HepG2 (cell line): ENCODE results near the gene SEMA3G. TPM values are rescaled to one million over a fixed set of nuclear protein-coding genes. Genes with fewer than 3 reads are reported as not detected.

Source experiments
- ATAC-seq: fragments of 200-7000 bp; cut with Tn5 transposase; 3 replicates; pipeline ENCODE4 v1.9.1; 2020; ENCODE audit warnings: mild to moderate bottlenecking, moderate library complexity
- BruUV-seq: library from RNA; stranded (reverse); fragments of 400-500 nt; replicated peaks from 2 replicates; lab custom pipeline; 2021; lab: Mats Ljungman, UMichigan
- CTCF ChIA-PET: fragments of 300-600 bp; formaldehyde crosslinking; extraction: SDS; loops from one replicate; lab custom pipeline; 2021; ENCODE audit warnings: low total read pairs, inconsistent platforms, low intra/inter-chr PET ratio; lab: Yijun Ruan, JAX
- POLR2A ChIA-PET: fragments of 350-600 bp; sonication (Branson Sonifier 250); formaldehyde crosslinking; loops from one replicate; lab custom pipeline; 2020; ENCODE audit warnings: antibody characterized with exemption, inconsistent platforms; lab: Yijun Ruan, JAX
- DNase-seq: peaks from one replicate; pipeline ENCODE4 v3.0.0-alpha.2; 2015; ENCODE audit warnings: low spot score
- FAIRE-seq: peaks from 3 replicates; lab custom pipeline; 2011; peaks lifted over from hg19 to GRCh38; lab: Jason Lieb, UNC
- H2AFZ ChIP-seq: one replicate; pipeline ENCODE4 v1.6.1; 2011; ENCODE audit warnings: low read length, inconsistent platforms
- H3K27ac ChIP-seq: fragments of 300-600 bp; 3 replicates; pipeline ENCODE4 v1.8.0; 2011; ENCODE audit warnings: mixed run types, mild to moderate bottlenecking, mixed read lengths, low read length, inconsistent platforms; ENCODE audit not compliant: insufficient read depth; ENCODE audit errors: extremely low read length
- H3K27me3 ChIP-seq, 2 experiments: fragments of 200-600 bp in 1 of 2; 2 replicates in 1 of 2; 3 replicates in 1 of 2; pipeline versions ENCODE4 v1.6.0 to v1.8.0; 2011; ENCODE audit warnings: low read length in 2 of 2, mild to moderate bottlenecking in 2 of 2, moderate library complexity in 2 of 2, inconsistent platforms in 1 of 2; ENCODE audit not compliant: insufficient read depth in 2 of 2, control insufficient read depth in 1 of 2
- H3K36me3 ChIP-seq, 2 experiments: fragments of 200-600 bp in 1 of 2; replicated peaks in 1 of 2; 2 replicates in 1 of 2; 3 replicates in 1 of 2; pipeline versions ENCODE4 v1.5.1 to v1.8.0; 2011; ENCODE audit warnings: low read length in 2 of 2, inconsistent platforms in 1 of 2; ENCODE audit not compliant: insufficient read depth in 2 of 2, control insufficient read depth in 1 of 2
- H3K4me1 ChIP-seq: 2 replicates; pipeline ENCODE4 v1.5.1; 2012; ENCODE audit warnings: low read length, inconsistent platforms; ENCODE audit not compliant: insufficient read depth
- H3K4me2 ChIP-seq: 2 replicates; pipeline ENCODE4 v1.6.0; 2011; ENCODE audit warnings: low read depth, low read length, inconsistent platforms
- H3K4me3 ChIP-seq, 3 experiments: fragments of 200-600 bp in 1 of 3; sonication (generic), shearing (Covaris generic) in 1 of 3; replicated peaks in 1 of 3; 2 replicates each; pipeline ENCODE4 v1.5.1; 2011 to 2016; ENCODE audit warnings: low read length in 3 of 3, inconsistent platforms in 2 of 3, low read depth in 2 of 3, mild to moderate bottlenecking in 2 of 3, control low read depth in 1 of 3, mixed read lengths in 1 of 3; ENCODE audit not compliant: insufficient read depth in 1 of 3
- H3K79me2 ChIP-seq: one replicate; pipeline ENCODE4 v1.6.1; 2011; ENCODE audit warnings: low read length, inconsistent platforms; ENCODE audit not compliant: insufficient read depth
- H3K9ac ChIP-seq: 2 replicates; pipeline ENCODE4 v1.6.0; 2011; ENCODE audit warnings: mild to moderate bottlenecking, low read depth, low read length, inconsistent platforms; ENCODE audit not compliant: insufficient read depth
- H3K9me3 ChIP-seq: 2 replicates; pipeline ENCODE4 v1.5.1; 2012; ENCODE audit warnings: mild to moderate bottlenecking, low read length
- H4K20me1 ChIP-seq: 2 replicates; pipeline ENCODE4 v1.6.0; 2011; ENCODE audit warnings: inconsistent platforms, mild to moderate bottlenecking, low read length, moderate library complexity; ENCODE audit not compliant: insufficient read depth
- CTCF ChIP-seq: sonication (generic); formaldehyde crosslinking; IDR thresholded peaks from 2 replicates; pipeline ENCODE4 v1.5.0; 2020; ENCODE audit warnings: mild to moderate bottlenecking, missing genetic modification reagents, moderate library complexity
- NFYC ChIP-seq: IDR thresholded peaks from 2 replicates; pipeline ENCODE4 v1.6.1; 2016; ENCODE audit warnings: missing genetic modification reagents, missing compliant biosample characterization
- NR2F1 ChIP-seq, 2 experiments: fragments of 450-650 bp in 1 of 2; formaldehyde crosslinking in 1 of 2; IDR thresholded peaks; 2 replicates each; pipeline versions ENCODE4 v1.5.0 to v1.6.1; 2016 to 2020; ENCODE audit warnings: mild to moderate bottlenecking in 1 of 2, missing compliant biosample characterization in 1 of 2, missing genetic modification reagents in 1 of 2, moderate library complexity in 1 of 2
- SALL1 ChIP-seq: sonication (generic); formaldehyde crosslinking; IDR thresholded peaks from 2 replicates; pipeline ENCODE4 v1.8.0; 2022; ENCODE audit warnings: mild to moderate bottlenecking, missing genetic modification reagents
- TEAD3 ChIP-seq: optimal IDR thresholded peaks from 2 replicates; pipeline ENCODE3; 2016; ENCODE audit warnings: borderline replicate concordance
- TIGD3 ChIP-seq: sonication (generic); formaldehyde crosslinking; IDR thresholded peaks from 2 replicates; pipeline ENCODE4 v1.5.1; 2020; ENCODE audit warnings: mild to moderate bottlenecking, missing genetic modification reagents, borderline replicate concordance
- ZBTB1 ChIP-seq: sonication (generic); formaldehyde crosslinking; IDR thresholded peaks from 2 replicates; pipeline ENCODE4 v1.4.0; 2020; ENCODE audit warnings: missing genetic modification reagents, borderline replicate concordance
- ZBTB3 ChIP-seq: sonication (generic); formaldehyde crosslinking; IDR thresholded peaks from 2 replicates; pipeline ENCODE4 v1.4.0; 2020; ENCODE audit warnings: low read depth, mild to moderate bottlenecking, moderate library complexity, missing genetic modification reagents, borderline replicate concordance
- ZBTB43 ChIP-seq: sonication (generic); formaldehyde crosslinking; conservative IDR thresholded peaks from 2 replicates; pipeline ENCODE4 v1.4.0; 2020; ENCODE audit warnings: missing genetic modification reagents
- ZNF224 ChIP-seq: sonication (generic); formaldehyde crosslinking; IDR thresholded peaks from 2 replicates; pipeline ENCODE4 v1.5.0; 2020; ENCODE audit warnings: mild to moderate bottlenecking, missing genetic modification reagents
- ZNF263 ChIP-seq: sonication (generic); formaldehyde crosslinking; IDR thresholded peaks from 2 replicates; pipeline ENCODE4 v1.4.0; 2020; ENCODE audit warnings: missing genetic modification reagents
- ZNF512B ChIP-seq: sonication (generic); formaldehyde crosslinking; IDR thresholded peaks from 2 replicates; pipeline ENCODE4 v1.5.1; 2020; ENCODE audit warnings: missing genetic modification reagents, mild to moderate bottlenecking, borderline replicate concordance
- ZNF614 ChIP-seq: IDR thresholded peaks from 2 replicates; pipeline ENCODE4 v1.6.1; 2018; ENCODE audit warnings: missing biosample characterization, missing genetic modification reagents, inconsistent platforms, borderline replicate concordance
- ZNF749 ChIP-seq: sonication (generic); formaldehyde crosslinking; IDR thresholded peaks from 2 replicates; pipeline ENCODE4 v1.8.0; 2022; ENCODE audit warnings: mild to moderate bottlenecking, missing genetic modification reagents, moderate library complexity, borderline replicate concordance
- ZNF768 ChIP-seq: sonication (generic); formaldehyde crosslinking; IDR thresholded peaks from 2 replicates; pipeline ENCODE4 v1.4.0; 2020; ENCODE audit warnings: missing genetic modification reagents
- ZNF776 ChIP-seq: sonication (generic); formaldehyde crosslinking; IDR thresholded peaks from 2 replicates; pipeline ENCODE4 v1.4.0; 2020; ENCODE audit warnings: mild to moderate bottlenecking, missing genetic modification reagents
- WGBS: methylation state at CpG from one replicate; pipeline ENCODE4 v1.1.6; 2017; ENCODE audit warnings: low lambda C conversion rate; 5-methylcytosine and 5-hydroxymethylcytosine counted together
- in situ Hi-C: cut with HindIII; loops from 2 replicates; pipeline ENCODE4 v1.10.0; 2017; ENCODE audit warnings: low pct_unique_long_range_greater_than_20kb; ENCODE audit not compliant: extremely low pct_ligation_motif_present
- intact Hi-C: fragments of 100-400 bp; cut with micrococcal nuclease; formaldehyde crosslinking; loops from one replicate; pipeline ENCODE4 v1.10.0; 2022; ENCODE audit not compliant: unreplicated experiment
- polyA plus RNA-seq, 8 experiments: library from polyadenylated mRNA; depleted of rRNA in 3 of 8; stranded (reverse) in 7 of 8; unstranded in 1 of 8; fragments of >200 nt; fragmentation: Illumina TruSeq in 4 of 8; extraction: Trizol in 4 of 8; gene quantifications; 2 replicates each; pipeline versions ENCODE4 v1.2.1 to v1.2.3, GENCODE V29; 2011 to 2016; ENCODE audit warnings: low read depth in 4 of 8, missing spikeins in 1 of 8, mixed read lengths in 1 of 8; ENCODE audit not compliant: insufficient read depth in 1 of 8
- total RNA-seq, 5 experiments: library from RNA; depleted of rRNA; stranded (reverse); fragments of >200 nt; fragmentation: Illumina TruSeq; extraction: Trizol; gene quantifications; 2 replicates each; pipeline ENCODE4 v1.2.3, GENCODE V29; 2016; ENCODE audit warnings: low read depth in 1 of 5

The SEMA3G gene
- total and polyA plus RNA-seq, 2 of the 13 experiments (the other 11 are each of a cell fraction or from before 2014, with no cell fraction given), result 6.1 to 8.3 TPM

GRCh38 chr3:52387481-52387880 is 57.4 kb downstream of the SEMA3G start (continued):
- TF ChIP-seq ZNF512B (CRISPR knock-in tag), result no peak
- no peak for TF ChIP-seq ZNF224
- TF ChIP-seq ZNF776, result no peak
- no peak for TF ChIP-seq ZNF614 (CRISPR knock-in tag)
- TF ChIP-seq ZBTB3, result no peak
- no peak for TF ChIP-seq ZBTB43 (CRISPR knock-in tag)
- no peak for TF ChIP-seq NR2F1 (CRISPR knock-in tag; IDR thresholded peaks at IDR 0.05)

GRCh38 chr3:52385157-52385556 is 59.7 kb downstream of the SEMA3G start:
- Histone ChIP-seq H3K36me3 (no peaks in the 10 kb centered on the region), H4K20me1 (no peaks in the 10 kb centered on the region), H2AFZ (no peak overlapping the region), H3K79me2 (no peaks in the 10 kb centered on the region), H3K27me3 (peaks cover 0 to 5% of the 10 kb centered on the region in 2 experiments; a peak in 2 of 5 replicates), H3K4me1 (no peaks in the 10 kb centered on the region), H3K9ac (no peak overlapping the region), H3K4me3 (no peak overlapping the region), H3K9me3 (no peaks in the 10 kb centered on the region), H3K27ac (no peak overlapping the region), H3K4me2 (no peak overlapping the region)
- FAIRE-seq, result no peak
- DNase-seq, result peak; percentile 42
- intact Hi-C loops (loop anchor here (5.0 kb wide), 1 partner anchor 93 kb away; no protein-coding TSS in a partner anchor), in situ Hi-C loops (loop anchor here (5.0 kb wide), 1 partner anchor 93 kb away; no protein-coding TSS in a partner anchor)
- ChIA-PET CTCF (interaction anchor here (0.9 to 1.6 kb wide), 3 partner anchors 94 to 165 kb away, joined by 3 to 5 read pairs (median 3); no protein-coding TSS in a partner anchor), POLR2A (no interaction called here)
- 66% methylated on average over 5 of the region's 10 CpGs for WGBS
- peak; percentile 48 for ATAC-seq
- no TSS peak for BruUV-seq
- TF ChIP-seq TEAD3 (CRISPR knock-in tag), result peak; percentile 22
- peak; percentile 64 for TF ChIP-seq CTCF
- TF ChIP-seq ZNF768 (CRISPR knock-in tag), result peak; percentile 21; the same call in 1 of the 2 replicates
- no peak for TF ChIP-seq ZNF749 (CRISPR knock-in tag)
- TF ChIP-seq ZNF263 (CRISPR knock-in tag), result peak; percentile 59
- no peak for TF ChIP-seq SALL1 (CRISPR knock-in tag)
- no peak for TF ChIP-seq TIGD3 (CRISPR knock-in tag)
- TF ChIP-seq ZBTB1 (CRISPR knock-in tag), result no peak
- TF ChIP-seq NFYC, result no peak
